Stomach (tissue), 9 donors: ENCODE data around the gene AUTS2. TPM values are rescaled to one million over a fixed set of nuclear protein-coding genes. Genes with fewer than 3 reads are reported as not detected.

ENCODE experiments used
- DNase-seq, 2 donors: peaks; one replicate each; pipeline versions ENCODE4 v3.0.0 to v3.0.0-alpha.2; 2013 to 2019
- H3K27ac ChIP-seq, 5 donors: fragments of 200-600 bp in 4 of 5; sonication (generic) in 4 of 5; one replicate each; pipeline ENCODE4 v1.5.1; 2013 to 2019; ENCODE audit warnings: mild to moderate bottlenecking in 1 of 5, moderate library complexity in 1 of 5
- H3K27me3 ChIP-seq, 3 donors: fragments of 200-600 bp; sonication (generic); one replicate each; pipeline ENCODE4 v1.5.1; 2017 to 2019; ENCODE audit warnings: mixed run types in 1 of 3
- H3K36me3 ChIP-seq, 4 donors: fragments of 200-600 bp; sonication (generic); 1 replicate in 3 of 4; 2 replicates in 1 of 4; pipeline ENCODE4 v1.5.1; 2016 to 2019
- H3K4me1 ChIP-seq, 4 donors: fragments of 200-600 bp; sonication (generic); one replicate each; pipeline ENCODE4 v1.5.1; 2016 to 2019
- H3K4me3 ChIP-seq, 4 donors: fragments of 200-600 bp; sonication (generic) in 3 of 4; one replicate each; pipeline ENCODE4 v1.5.1; 2016 to 2019; ENCODE audit warnings: mild to moderate bottlenecking in 1 of 4
- H3K9me3 ChIP-seq, 4 donors: fragments of 200-600 bp; sonication (generic); one replicate each; pipeline ENCODE4 v1.5.1; 2016 to 2019
- EP300 ChIP-seq: sonication (generic); formaldehyde crosslinking; IDR thresholded peaks from one replicate; pipeline ENCODE4 v1.6.1; 2017; ENCODE audit warnings: antibody characterized with exemption
- POLR2A ChIP-seq, 4 donors: fragments of 450-650 bp; IDR thresholded peaks; one replicate each; pipeline ENCODE4 v1.6.1; 2016; ENCODE audit warnings: antibody characterized with exemption in 4 of 4, control low read depth in 2 of 4, mild to moderate bottlenecking in 1 of 4, moderate library complexity in 1 of 4
- POLR2AphosphoS5 ChIP-seq, 3 donors: sonication (generic); formaldehyde crosslinking; IDR thresholded peaks; one replicate each; pipeline ENCODE4 v1.6.1; 2016; ENCODE audit warnings: antibody characterized with exemption in 3 of 3
- WGBS, 5 donors: extraction: QIAGEN DNeasy Blood & Tissue Kit in 3 of 5; methylation state at CpG; one replicate each; pipeline versions ENCODE4 v1.1.5 to v1.1.7; 2013 to 2018; 5-methylcytosine and 5-hydroxymethylcytosine counted together
- intact Hi-C: fragments of 100-400 bp; cut with DNase I; formaldehyde crosslinking; loops from one replicate; pipeline ENCODE4 v1.15.1; 2023; ENCODE audit warnings: low total_unique reads
- polyA plus RNA-seq, 3 donors: library from polyadenylated mRNA; stranded (reverse); fragments of 200-250 nt; gene quantifications; one replicate each; pipeline ENCODE4 v1.2.3, GENCODE V29; 2013
- total RNA-seq, 5 donors: library from RNA; depleted of rRNA; stranded (reverse); fragments of >200 nt; gene quantifications; one replicate each; pipeline versions ENCODE4 v1.1.0 to v1.2.3, GENCODE V29; 2014 to 2016
- TF ChIP-seq, protein P1 (sequence below), 7 experiments: fragments of 450-650 bp in 4 of 7; fragments of 200-600 bp in 3 of 7; sonication (generic) in 3 of 7; IDR thresholded peaks; one replicate each; pipeline ENCODE4 v1.5.1; 2016 to 2019; ENCODE audit warnings: antibody characterized with exemption in 7 of 7, control low read depth in 2 of 7, mild to moderate bottlenecking in 1 of 7
- donor health status: healthy with polysubstance abuse.
- donor health status: Bipolar disorder and iron deficiency.
- donor health status: healthy.

Gene AUTS2
- total and polyA plus RNA-seq, 8 donors, result 3.8 to 90.3 (median 38.1) TPM

- Histone ChIP-seq H3K27me3 (no peaks in the 10 kb centered on the region), H3K9me3 (no peaks in the 10 kb centered on the region), H3K4me3 (no peak overlapping the region), H3K27ac (no peak overlapping the region), H3K4me1 (peaks cover 0 to 13% (median 6%) of the 10 kb centered on the region in 4 donors), H3K36me3 (no peaks in the 10 kb centered on the region)
- WGBS, 5 donors, result 51 to 62% (median 57%) methylated on average over 3 of the region's 3 CpGs
- peak in 1 of 2 donors; percentile 35 for DNase-seq
- intact Hi-C loops, result no loop called here
- TF ChIP-seq POLR2A (IDR thresholded peaks at IDR 0.05) (no peak), POLR2AphosphoS5 (IDR thresholded peaks at IDR 0.05) (no peak), EP300 (no peak)
- TF ChIP-seq, protein P1, sequence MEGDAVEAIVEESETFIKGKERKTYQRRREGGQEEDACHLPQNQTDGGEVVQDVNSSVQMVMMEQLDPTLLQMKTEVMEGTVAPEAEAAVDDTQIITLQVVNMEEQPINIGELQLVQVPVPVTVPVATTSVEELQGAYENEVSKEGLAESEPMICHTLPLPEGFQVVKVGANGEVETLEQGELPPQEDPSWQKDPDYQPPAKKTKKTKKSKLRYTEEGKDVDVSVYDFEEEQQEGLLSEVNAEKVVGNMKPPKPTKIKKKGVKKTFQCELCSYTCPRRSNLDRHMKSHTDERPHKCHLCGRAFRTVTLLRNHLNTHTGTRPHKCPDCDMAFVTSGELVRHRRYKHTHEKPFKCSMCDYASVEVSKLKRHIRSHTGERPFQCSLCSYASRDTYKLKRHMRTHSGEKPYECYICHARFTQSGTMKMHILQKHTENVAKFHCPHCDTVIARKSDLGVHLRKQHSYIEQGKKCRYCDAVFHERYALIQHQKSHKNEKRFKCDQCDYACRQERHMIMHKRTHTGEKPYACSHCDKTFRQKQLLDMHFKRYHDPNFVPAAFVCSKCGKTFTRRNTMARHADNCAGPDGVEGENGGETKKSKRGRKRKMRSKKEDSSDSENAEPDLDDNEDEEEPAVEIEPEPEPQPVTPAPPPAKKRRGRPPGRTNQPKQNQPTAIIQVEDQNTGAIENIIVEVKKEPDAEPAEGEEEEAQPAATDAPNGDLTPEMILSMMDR (IDR thresholded peaks at IDR 0.05), result no peak
Measured at GRCh38 chr7:70527520-70528115, 929.3 kb downstream of the AUTS2 start.

DNA sequence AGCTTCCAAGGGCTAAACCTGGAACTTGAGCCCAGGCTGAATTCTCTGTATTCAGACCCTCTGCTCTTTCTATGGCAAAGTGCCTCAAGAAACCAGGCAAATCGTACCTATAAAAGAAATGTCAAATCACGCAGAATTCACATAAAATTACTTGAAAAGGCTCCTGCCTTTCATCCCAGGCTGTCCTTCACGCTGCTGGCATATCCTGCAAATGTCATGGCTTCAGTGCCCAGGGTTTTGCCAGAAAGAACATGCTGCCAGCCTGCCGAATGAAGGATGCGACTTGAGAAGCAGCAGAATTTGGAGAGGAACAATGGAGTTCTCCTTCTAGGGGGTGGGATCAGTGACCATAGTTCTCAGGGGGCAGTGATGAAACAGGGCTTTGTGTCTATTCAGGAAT, 931.2 kb downstream of the AUTS2 start:
- H3K9me3 ChIP-seq, result no peaks in the 10 kb centered on the region
- H3K36me3 ChIP-seq, result no peaks in the 10 kb centered on the region
- TF ChIP-seq POLR2A (IDR thresholded peaks at IDR 0.05), result no peak
- no peak for TF ChIP-seq POLR2AphosphoS5 (IDR thresholded peaks at IDR 0.05)
- TF ChIP-seq EP300, result no peak
- TF ChIP-seq, protein P1 (IDR thresholded peaks at IDR 0.05), result no peak
- intact Hi-C loops, result no loop called here
- H3K4me3 ChIP-seq, result no peak overlapping the region
- H3K27ac ChIP-seq, result no peak overlapping the region
- H3K4me1 ChIP-seq, result peaks cover 0 to 7% (median 2%) of the 10 kb centered on the region in 4 donors
- WGBS, 5 donors, result 88 to 96% (median 94%) methylated on average over 5 of the region's 5 CpGs
- H3K27me3 ChIP-seq, result no peaks in the 10 kb centered on the region
- DNase-seq, result no peak

- Histone ChIP-seq H3K36me3 (no peaks in the 10 kb centered on the region), H3K4me1 (peaks cover 0 to 7% (median 2%) of the 10 kb centered on the region in 4 donors), H3K27me3 (no peaks in the 10 kb centered on the region), H3K27ac (no peak overlapping the region), H3K9me3 (no peaks in the 10 kb centered on the region), H3K4me3 (no peak overlapping the region)
- intact Hi-C loops, result no loop called here
- 80 to 87% (median 85%) methylated on average over 8 of the region's 8 CpGs for WGBS, 5 donors
- DNase-seq, result peak in 1 of 2 donors; percentile 28
- TF ChIP-seq EP300 (no peak), POLR2AphosphoS5 (IDR thresholded peaks at IDR 0.05) (no peak), POLR2A (IDR thresholded peaks at IDR 0.05) (no peak)
- TF ChIP-seq, protein P1 (IDR thresholded peaks at IDR 0.05), result no peak
Measured at GRCh38 chr7:70529914-70530585, 931.8 kb downstream of the AUTS2 start.

DNA sequence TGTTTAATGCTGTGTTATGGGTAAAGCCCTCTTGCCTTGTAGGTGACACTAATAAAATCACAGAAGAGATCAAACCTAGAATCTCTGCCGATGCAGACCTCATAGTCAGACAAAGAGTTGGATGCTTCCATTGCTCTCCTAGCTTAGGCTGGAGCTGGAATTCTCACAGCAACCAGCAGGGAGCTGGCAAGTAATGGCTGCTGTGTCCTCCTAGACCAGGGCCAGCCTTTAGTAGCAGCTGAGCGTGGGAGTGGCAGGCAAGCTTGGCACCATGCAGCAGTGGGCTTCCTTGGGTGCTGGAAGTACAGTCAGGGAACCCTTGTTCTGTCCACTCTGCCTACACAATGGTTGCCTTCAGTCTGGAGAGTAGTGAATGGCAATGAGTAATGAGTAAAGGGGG, 935.3 kb downstream of the AUTS2 start:
- no peak for DNase-seq
- Histone ChIP-seq H3K9me3 (no peaks in the 10 kb centered on the region), H3K27me3 (no peaks in the 10 kb centered on the region), H3K36me3 (no peaks in the 10 kb centered on the region), H3K27ac (no peak overlapping the region), H3K4me3 (no peak overlapping the region), H3K4me1 (no peaks in the 10 kb centered on the region)
- TF ChIP-seq EP300 (no peak), POLR2A (IDR thresholded peaks at IDR 0.05) (no peak), POLR2AphosphoS5 (IDR thresholded peaks at IDR 0.05) (no peak)
- TF ChIP-seq, protein P1 (IDR thresholded peaks at IDR 0.05), result no peak
- intact Hi-C loops, result no loop called here
- 80 to 93% (median 89%) methylated on average over 2 of the region's 2 CpGs for WGBS, 5 donors
